SH-SY5Y (cell line): Measurements from ENCODE around the gene NFKBIB.

Experiments used
- GATA2 ChIP-seq: IDR thresholded peaks from 2 replicates; pipeline ENCODE4 v1.6.1; 2011; ENCODE audit warnings: mild to moderate bottlenecking, low read depth, low read length
- GATA3 ChIP-seq: IDR thresholded peaks from 2 replicates; pipeline ENCODE4 v1.6.1; 2011; ENCODE audit warnings: low read depth, mild to moderate bottlenecking, low read length, moderate library complexity

DNA sequence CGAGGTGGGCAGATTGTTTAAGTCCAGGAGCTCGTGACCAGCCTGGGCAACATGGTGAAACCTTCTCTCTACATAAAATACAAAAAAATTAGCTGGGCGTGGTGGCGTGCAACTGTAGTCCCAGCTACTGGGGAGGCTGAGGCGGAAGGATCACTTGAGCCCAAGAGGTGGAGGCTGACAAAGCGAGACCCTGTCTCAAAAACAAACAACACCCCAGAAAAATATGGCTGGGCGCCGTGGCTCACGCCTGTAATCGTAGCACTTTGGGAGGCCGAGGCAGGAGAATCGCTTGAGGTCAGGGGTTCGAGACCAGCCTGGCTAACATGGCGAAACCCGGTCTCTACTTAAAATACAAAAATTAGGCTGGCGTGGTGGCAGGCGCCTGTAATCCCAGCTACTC is 46.6 kb upstream of the NFKBIB start:
- TF ChIP-seq GATA3: no peak
- no peak for TF ChIP-seq GATA2
